Choroid plexus epithelial cell (primary cell): ENCODE results near the gene C21orf91.
A peak's percentile ranks its signal among the peaks of the same experiment; 100 is the strongest.

Source experiments
- DNase-seq: peaks from one replicate; pipeline ENCODE4 v3.0.0-alpha.2; 2010; ENCODE audit warnings: low read depth
- H3K4me3 ChIP-seq: 2 replicates; pipeline ENCODE4 v1.5.1; 2011; ENCODE audit warnings: low read depth, mild to moderate bottlenecking, control low read depth, low read length, moderate library complexity
- CTCF ChIP-seq: conservative IDR thresholded peaks from 2 replicates; pipeline ENCODE4 v1.5.1; 2011; ENCODE audit warnings: low read depth, mild to moderate bottlenecking, control low read depth, inconsistent platforms, low read length, moderate library complexity

Gene C21orf91

DNA sequence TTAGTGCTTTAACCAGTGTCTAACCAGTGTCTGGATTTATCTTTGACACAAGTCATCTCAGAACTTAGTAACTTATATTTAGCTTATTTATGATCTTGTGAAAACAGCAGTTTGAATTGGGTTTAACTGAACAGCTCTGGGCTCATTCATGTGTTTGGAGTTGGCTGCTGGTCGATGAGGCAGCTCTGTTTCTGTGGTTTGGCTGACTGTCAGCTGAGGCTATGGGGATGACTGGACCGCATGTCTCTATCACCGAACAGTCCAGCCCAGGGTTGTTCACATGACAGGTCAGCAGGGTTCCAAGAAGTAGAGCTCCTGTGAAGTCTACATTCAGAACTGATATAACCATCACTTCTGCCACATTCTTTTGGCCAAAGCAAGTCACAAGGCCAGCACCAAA is 29.1 kb upstream of the C21orf91 start:
- no peak for TF ChIP-seq CTCF
- peak; percentile 99 for DNase-seq
- H3K4me3 ChIP-seq = no peak overlapping the region

DNA sequence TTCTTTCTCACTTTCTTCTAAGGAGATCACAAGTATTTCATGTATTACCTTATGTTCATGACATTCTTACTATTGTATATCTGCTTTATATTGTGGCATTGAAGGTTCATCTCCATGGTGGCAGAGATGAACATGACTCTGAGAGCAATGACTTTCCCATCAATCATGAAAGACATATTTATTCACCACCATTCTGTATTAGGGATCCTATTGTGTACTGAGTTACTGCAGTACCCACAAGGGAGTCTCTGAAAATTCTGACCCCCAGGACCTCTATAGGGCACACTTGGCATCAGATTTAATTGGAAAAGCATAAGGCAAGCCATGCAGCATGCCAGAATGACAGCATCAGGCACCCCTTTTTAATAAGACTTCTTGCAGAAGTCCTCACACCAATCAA is 21.9 kb upstream of the C21orf91 start:
- no peak overlapping the region for H3K4me3 ChIP-seq

GRCh38 chr21:17834639-17835354 is 15.6 kb upstream of the C21orf91 start:
- DNase-seq = no peak

More for the DNA sequence above, 21.9 kb upstream of the C21orf91 start:
- no peak for DNase-seq
- no peak for TF ChIP-seq CTCF

GRCh38 chr21:17829472-17829871 is 10.3 kb upstream of the C21orf91 start:
- peak; percentile 37 for DNase-seq
- no peak for TF ChIP-seq CTCF
- no peak overlapping the region for H3K4me3 ChIP-seq

More at GRCh38 chr21:17834639-17835354, 15.6 kb upstream of the C21orf91 start:
- H3K4me3 ChIP-seq = no peak overlapping the region
- TF ChIP-seq CTCF = no peak

DNA sequence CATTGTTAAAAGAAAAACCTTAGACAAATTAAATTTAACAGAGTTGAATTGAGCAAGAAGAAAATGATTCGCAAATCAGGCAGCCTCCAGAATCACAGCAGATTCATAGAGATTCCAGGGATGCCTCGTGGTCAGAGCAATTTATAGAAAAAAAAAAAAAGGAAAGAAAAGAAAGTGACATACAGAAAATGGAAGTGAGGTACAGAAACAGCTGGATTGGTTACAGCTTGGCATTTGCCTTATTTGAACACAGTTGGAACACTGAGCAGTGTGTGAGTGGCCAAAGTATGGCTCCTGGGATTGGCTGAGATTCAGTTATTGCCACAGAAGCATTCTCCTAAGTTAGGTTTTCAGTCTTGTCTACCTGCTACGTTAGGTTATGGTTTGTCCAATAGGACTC is 9.1 kb upstream of the C21orf91 start:
- no peak overlapping the region for H3K4me3 ChIP-seq
- DNase-seq = peak; percentile 73
- TF ChIP-seq CTCF = no peak

DNA sequence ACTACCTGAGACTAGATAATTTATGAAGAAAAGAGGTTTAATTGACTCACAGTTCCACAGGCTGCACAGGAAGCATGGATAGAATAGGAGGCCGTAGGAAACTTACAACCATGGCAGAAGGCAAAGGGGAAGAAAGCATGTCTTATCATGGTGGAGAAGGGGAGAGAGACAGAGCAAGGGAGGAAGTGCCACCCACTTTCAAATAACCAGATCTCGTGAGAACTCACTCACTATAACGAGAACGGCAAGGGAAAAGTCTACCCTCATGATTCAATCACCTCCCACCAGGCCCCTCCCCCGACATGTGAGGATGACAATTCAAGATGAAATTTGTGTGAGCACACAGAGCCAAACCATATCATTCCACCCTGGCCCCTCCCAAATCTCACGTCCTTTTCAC is 4.7 kb upstream of the C21orf91 start:
- H3K4me3 ChIP-seq = no peak overlapping the region
- no peak for TF ChIP-seq CTCF

DNA sequence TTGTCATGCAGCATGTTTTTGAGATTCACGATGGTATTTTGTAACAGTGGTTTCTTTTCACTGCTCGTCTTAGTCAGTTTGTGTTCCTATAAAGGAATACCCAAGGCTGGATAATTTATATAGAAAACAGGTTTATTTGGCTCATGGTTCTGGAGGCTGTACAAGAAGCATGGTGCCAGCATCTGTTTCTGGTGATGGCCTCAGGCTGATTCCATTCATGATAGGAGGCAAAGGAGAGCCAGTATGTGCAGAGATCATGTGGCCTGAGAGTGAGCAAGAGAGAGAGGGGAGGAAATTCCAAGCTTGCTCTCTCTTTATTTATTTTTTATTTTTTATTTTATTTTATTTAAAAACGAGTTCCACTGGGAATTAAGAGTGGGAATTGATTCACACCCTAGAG is 2.0 kb upstream of the C21orf91 start:
- no peak for DNase-seq
- no peak for TF ChIP-seq CTCF
- no peak overlapping the region for H3K4me3 ChIP-seq

More for the DNA sequence above, 4.7 kb upstream of the C21orf91 start:
- DNase-seq = no peak
